Immature natural killer cell (primary cell): ENCODE results near the gene B3GNT4. TPM values are rescaled to one million over a fixed set of nuclear protein-coding genes. Genes with fewer than 3 reads are reported as not detected.

Experiments
- DNase-seq, 3 donors: peaks; one replicate each; pipeline ENCODE4 v3.0.0; 2022; ENCODE audit warnings: mixed read lengths in 1 of 3
- H3K27ac Mint-ChIP-seq, 6 donors: one replicate each; pipeline ENCODE4 v1.8.0; 2020; ENCODE audit warnings: mixed read lengths in 6 of 6, mild to moderate bottlenecking in 5 of 6, inconsistent platforms in 4 of 6, moderate library complexity in 3 of 6
- H3K27me3 Mint-ChIP-seq, 3 donors: one replicate each; pipeline ENCODE4 v1.8.0; 2020 to 2021; ENCODE audit warnings: low read depth in 3 of 3, mild to moderate bottlenecking in 3 of 3, mixed read lengths in 3 of 3, moderate library complexity in 3 of 3, inconsistent platforms in 1 of 3
- H3K36me3 Mint-ChIP-seq, 3 donors: one replicate each; pipeline ENCODE4 v1.8.0; 2020; ENCODE audit warnings: mixed read lengths in 3 of 3, inconsistent platforms in 2 of 3, mild to moderate bottlenecking in 2 of 3
- H3K4me1 Mint-ChIP-seq, 2 donors: one replicate each; pipeline ENCODE4 v1.8.0; 2020; ENCODE audit warnings: inconsistent platforms in 2 of 2, mild to moderate bottlenecking in 2 of 2, mixed read lengths in 2 of 2, moderate library complexity in 1 of 2
- H3K4me3 Mint-ChIP-seq, 5 donors: one replicate each; pipeline ENCODE4 v1.8.0; 2020; ENCODE audit warnings: mild to moderate bottlenecking in 5 of 5, mixed read lengths in 5 of 5, inconsistent platforms in 3 of 5, moderate library complexity in 3 of 5
- H3K9me3 Mint-ChIP-seq, 6 donors: one replicate each; pipeline ENCODE4 v1.8.0; 2020; ENCODE audit warnings: mild to moderate bottlenecking in 6 of 6, mixed read lengths in 6 of 6, inconsistent platforms in 4 of 6, moderate library complexity in 3 of 6
- polyA plus RNA-seq, 3 donors: library from polyadenylated mRNA; unstranded; fragments of 300-500 nt; fragmentation: Illumina TruSeq; gene quantifications; one replicate each; pipeline ENCODE4 v1.2.3, GENCODE V29; 2021

The B3GNT4 gene
- under 1 TPM in 1 of 3 donors, not detected in 2; 0.82 TPM for polyA plus RNA-seq

DNA sequence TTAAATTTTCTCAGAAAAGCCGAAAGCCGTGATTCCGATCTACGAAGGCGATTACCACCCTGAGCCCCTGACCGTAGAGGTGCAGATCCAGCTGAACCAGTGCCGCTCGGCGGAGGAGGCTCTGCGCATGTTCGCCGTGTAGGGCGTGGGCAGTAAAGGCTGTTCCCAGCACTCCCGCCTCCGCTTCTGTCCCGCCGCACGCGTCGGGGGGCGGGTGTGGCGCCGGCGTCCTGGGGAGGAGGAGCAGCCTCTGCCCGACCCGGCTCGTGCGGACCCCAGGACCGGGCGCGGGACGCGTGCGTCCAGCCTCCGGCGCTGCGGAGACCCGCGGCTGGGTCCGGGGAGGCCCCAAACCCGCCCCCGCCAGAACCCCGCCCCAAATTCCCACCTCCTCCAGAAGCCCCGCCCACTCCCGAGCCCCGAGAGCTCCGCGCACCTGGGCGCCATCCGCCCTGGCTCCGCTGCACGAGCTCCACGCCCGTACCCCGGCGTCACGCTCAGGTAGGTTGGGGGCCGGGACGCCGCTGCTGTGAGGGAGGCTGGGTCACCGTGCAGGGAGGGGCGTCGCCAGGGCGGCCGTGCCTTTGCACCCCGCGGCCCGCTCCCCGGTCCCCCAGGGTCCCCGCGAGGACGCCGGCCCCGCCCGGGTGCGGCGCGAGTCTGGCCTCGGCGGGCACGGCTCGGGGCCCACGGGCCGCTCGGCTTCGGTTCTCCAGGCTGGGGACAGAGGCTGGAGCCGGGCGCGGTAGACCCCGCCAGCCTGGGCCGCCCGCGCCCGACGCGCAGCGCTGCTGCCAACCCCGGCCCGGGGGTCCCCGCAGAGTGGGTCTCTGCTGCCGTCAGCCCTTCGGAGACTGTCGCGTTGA lies at the start of gene B3GNT4:
Gene B3GNT4, plus strand, starts transcription at position 409 of the 866 bp plus-strand sequence. CDS start 910 bp downstream, outside the sequence.
- DNase-seq: peak in 2 of 3 donors; percentile 36 to 40
- Mint-ChIP-seq H3K27me3 (peaks cover 5 to 19% (median 15%) of the 10 kb centered on the region in 3 donors), H3K36me3 (peaks cover 1 to 13% (median 2%) of the 10 kb centered on the region in 3 donors), H3K9me3 (no peaks in the 10 kb centered on the region), H3K4me1 (peaks cover 9 to 16% of the 10 kb centered on the region in 2 donors), H3K4me3 (peak within 1 kb of the TSS; percentile 80 to 85 (median 84)), H3K27ac (no peak within 1 kb of the TSS)

DNA sequence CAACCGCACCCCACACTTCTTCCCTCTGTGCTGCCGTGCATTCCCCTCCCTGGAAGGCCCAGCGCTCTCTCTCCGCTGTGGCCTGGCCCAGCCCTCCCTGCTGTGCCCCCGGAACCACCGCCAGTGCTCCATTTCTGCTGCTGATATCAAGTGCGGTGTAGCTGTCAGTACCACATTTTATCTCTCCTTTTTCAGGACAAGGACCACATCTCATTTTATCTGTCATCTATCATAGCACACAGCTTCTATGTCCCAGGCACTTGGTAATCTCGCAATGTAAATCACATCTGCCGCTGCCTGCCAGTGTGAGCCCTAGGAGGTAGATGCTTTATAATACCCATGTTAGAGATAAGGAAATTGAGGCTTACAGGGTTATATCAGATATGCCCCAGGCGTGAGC lies 47.8 kb upstream of the B3GNT4 start:
- H3K27me3 Mint-ChIP-seq: peaks cover 2 to 5% (median 4%) of the 10 kb centered on the region in 3 donors
- peak overlapping the region in 1 of 5 donors; percentile 3 for H3K4me3 Mint-ChIP-seq
- no peak for DNase-seq
- H3K27ac Mint-ChIP-seq: peak overlapping the region in 2 of 6 donors; percentile 32 to 40
- no peaks in the 10 kb centered on the region for H3K9me3 Mint-ChIP-seq
- H3K36me3 Mint-ChIP-seq: no peaks in the 10 kb centered on the region
- peaks cover 15 to 19% of the 10 kb centered on the region in 2 donors for H3K4me1 Mint-ChIP-seq

DNA sequence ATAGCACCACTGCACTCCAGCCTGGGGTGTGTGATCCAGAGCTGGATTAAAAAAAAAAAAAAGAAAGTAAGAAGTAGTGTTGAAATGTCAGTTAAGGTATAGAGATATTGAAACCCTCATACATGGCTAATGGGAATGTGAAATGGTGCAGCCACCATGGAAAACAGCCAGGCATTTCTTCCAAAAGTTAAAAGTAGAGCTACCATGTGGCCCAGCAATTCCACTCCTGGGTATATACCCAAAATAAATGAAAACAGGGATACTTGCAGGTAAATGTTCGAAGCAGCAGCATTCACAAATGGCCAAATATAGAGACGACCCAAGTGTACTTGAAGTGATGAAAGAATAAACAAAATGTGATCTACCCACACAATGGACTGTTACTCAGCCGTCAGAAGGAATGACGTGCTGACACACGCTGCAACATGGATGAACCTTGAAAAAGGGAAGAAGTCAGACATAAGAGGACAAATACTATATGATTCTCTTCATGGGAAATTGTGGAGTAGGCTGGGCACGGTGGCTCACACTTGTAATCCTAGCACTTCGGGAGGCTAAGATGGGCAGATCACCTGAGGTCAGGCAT lies 44.7 kb upstream of the B3GNT4 start:
- Mint-ChIP-seq H3K4me3 (no peak overlapping the region), H3K36me3 (no peaks in the 10 kb centered on the region), H3K27ac (peak overlapping the region in 3 of 6 donors; percentile 6 to 81 (median 16)), H3K9me3 (no peaks in the 10 kb centered on the region), H3K27me3 (peaks cover 6 to 15% (median 6%) of the 10 kb centered on the region in 3 donors), H3K4me1 (peaks cover 39 to 46% of the 10 kb centered on the region in 2 donors)
- DNase-seq: no peak

DNA sequence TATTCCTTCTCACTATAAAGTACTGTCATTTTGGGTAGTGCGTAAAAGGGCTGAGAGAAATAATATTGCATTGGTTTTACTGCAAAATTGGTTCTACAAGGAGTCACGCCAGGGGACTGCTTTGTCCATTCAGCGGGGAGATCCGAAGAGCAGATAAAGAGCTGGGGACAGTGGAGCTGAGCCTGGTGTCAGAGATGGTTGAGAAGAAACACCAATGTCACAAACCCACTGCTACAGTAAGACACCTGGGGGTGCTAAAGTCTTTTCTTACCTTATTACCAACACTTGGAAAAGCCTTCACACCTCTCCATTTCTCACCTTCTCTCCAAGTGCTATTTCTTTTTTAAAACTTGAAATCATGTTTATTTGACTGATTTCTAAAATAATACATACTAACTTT lies 43.6 kb upstream of the B3GNT4 start:
- H3K4me3 Mint-ChIP-seq: peak overlapping the region in 2 of 5 donors; percentile 3 to 20
- no peaks in the 10 kb centered on the region for H3K9me3 Mint-ChIP-seq
- no peak for DNase-seq
- H3K27ac Mint-ChIP-seq: peak overlapping the region; percentile 16 to 82 (median 58)
- H3K36me3 Mint-ChIP-seq: no peaks in the 10 kb centered on the region
- H3K4me1 Mint-ChIP-seq: peaks cover 48 to 49% of the 10 kb centered on the region in 2 donors
- peaks cover 6 to 15% (median 6%) of the 10 kb centered on the region in 3 donors for H3K27me3 Mint-ChIP-seq

GRCh38 chr12:122160761-122161160 lies 42.7 kb upstream of the B3GNT4 start:
- peak; percentile 42 to 54 (median 53) for DNase-seq
- Mint-ChIP-seq H3K9me3 (no peaks in the 10 kb centered on the region), H3K36me3 (no peaks in the 10 kb centered on the region), H3K27ac (peak overlapping the region; percentile 69 to 93 (median 84)), H3K27me3 (peaks cover 6 to 16% (median 6%) of the 10 kb centered on the region in 3 donors), H3K4me3 (peak overlapping the region; percentile 53 to 76 (median 64)), H3K4me1 (peaks cover 48 to 51% of the 10 kb centered on the region in 2 donors)

DNA sequence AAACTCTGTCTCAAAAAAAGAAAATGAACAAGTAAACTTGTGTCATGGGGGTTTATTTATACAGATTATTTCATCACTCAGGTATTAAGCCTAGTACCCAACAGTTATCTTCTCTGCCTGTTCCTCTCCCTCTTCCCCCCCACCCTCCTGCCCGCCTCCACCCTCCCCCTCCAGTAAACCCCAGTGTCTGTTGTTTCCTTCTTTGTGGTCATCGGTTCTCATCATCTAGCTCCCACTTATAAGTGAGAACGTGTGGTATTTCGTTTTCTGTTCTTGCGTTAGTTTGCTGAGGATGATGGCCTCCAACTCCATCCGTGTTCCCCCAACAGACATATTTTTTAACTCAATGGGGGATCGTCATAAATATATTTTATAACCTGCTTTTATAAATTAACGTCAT lies 41.8 kb upstream of the B3GNT4 start:
- Mint-ChIP-seq H3K4me1 (peaks cover 43 to 46% of the 10 kb centered on the region in 2 donors), H3K36me3 (no peaks in the 10 kb centered on the region), H3K27ac (peak overlapping the region; percentile 87 to 98 (median 96)), H3K4me3 (peak overlapping the region; percentile 79 to 90 (median 83)), H3K9me3 (no peaks in the 10 kb centered on the region), H3K27me3 (peaks cover 4 to 16% (median 6%) of the 10 kb centered on the region in 3 donors)
- DNase-seq: peak; percentile 73 to 80 (median 78)

- peak overlapping the region; percentile 87 to 98 (median 96) for H3K27ac Mint-ChIP-seq
- no peaks in the 10 kb centered on the region for H3K9me3 Mint-ChIP-seq
- no peaks in the 10 kb centered on the region for H3K36me3 Mint-ChIP-seq
- H3K4me1 Mint-ChIP-seq: peaks cover 46 to 53% of the 10 kb centered on the region in 2 donors
- DNase-seq: peak; percentile 24 to 57 (median 49)
- peak overlapping the region; percentile 79 to 90 (median 83) for H3K4me3 Mint-ChIP-seq
- H3K27me3 Mint-ChIP-seq: peaks cover 4 to 16% (median 6%) of the 10 kb centered on the region in 3 donors
Measured at GRCh38 chr12:122162976-122163375, 40.5 kb upstream of the B3GNT4 start.

DNA sequence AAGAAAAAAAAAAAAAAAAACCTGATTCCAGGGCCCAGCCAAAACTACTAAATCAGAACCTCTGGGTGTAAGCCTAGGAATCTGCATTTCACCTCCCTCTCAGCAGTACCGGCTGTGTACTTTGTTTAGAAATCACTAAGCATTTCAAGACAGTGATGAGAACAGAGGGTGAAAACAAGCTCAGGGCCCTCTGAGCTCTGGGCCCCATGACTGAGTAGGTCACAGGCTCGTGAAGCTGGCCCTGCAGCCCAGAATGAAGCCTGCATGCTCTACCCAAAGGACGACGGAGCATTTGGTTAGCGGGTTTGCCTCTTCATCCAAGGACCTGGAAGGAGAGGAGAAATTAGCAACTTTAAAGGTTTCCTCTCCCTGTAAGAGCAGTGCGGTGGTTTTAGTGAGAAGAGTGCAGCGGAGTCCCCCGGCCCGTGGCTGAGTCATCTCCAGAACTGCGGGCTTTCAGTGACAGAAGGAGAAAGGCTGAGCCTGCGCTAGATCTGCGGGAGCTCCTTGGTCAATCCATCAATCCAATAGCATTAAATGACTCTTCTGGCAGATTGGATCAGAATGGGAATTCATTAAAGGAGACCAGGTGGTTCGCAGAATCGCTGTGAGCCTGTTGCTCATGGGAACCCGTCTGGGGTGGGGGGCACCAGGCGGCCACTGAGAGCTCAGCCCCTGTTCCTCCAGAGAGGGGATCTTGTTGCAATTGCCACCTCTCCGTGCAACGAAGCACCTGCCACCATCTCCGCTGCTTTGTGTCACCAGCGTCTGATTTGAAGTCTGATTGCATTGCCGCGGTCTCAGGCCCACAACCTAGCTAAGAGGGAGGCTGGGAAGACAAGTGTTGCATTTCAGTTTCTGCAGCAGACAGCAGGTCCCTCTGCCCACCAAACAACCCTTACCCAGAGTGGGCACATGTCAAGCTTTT lies 36.8 kb upstream of the B3GNT4 start:
- no peaks in the 10 kb centered on the region for H3K9me3 Mint-ChIP-seq
- H3K27ac Mint-ChIP-seq: peak overlapping the region in 4 of 6 donors; percentile 50 to 87 (median 69)
- no peaks in the 10 kb centered on the region for H3K36me3 Mint-ChIP-seq
- peaks cover 2 to 6% (median 3%) of the 10 kb centered on the region in 3 donors for H3K27me3 Mint-ChIP-seq
- H3K4me1 Mint-ChIP-seq: peaks cover 34% of the 10 kb centered on the region in 2 donors
- peak overlapping the region in 1 of 5 donors; percentile 69 for H3K4me3 Mint-ChIP-seq
- DNase-seq: peak in 1 of 3 donors; percentile 49

DNA sequence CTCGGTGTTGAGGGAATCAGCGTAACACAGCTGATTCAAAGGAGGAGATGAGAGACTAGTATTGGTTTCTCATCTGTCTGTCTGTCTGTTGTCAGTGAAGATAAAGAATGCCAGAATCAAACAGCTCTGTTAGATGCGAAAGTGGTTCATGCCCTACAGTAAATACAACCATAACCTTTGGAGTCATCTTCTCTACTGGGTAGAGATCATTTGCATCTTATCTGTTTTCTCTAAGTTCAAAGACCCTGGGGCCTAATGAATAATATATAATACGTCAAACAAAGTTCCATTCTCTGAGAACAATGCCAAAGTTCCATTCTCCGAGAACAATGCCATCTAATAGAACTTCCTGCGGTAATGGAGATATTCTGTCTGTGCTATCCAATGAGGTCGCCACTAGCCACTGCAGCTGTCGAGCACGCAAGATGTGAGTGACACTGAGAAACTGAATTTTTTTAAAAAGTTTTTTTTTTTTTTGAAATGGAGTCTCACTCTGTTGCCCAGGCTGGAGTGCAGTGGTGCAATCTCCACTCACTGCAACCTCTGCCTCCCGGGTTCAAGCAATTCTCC lies 36.1 kb upstream of the B3GNT4 start:
- Mint-ChIP-seq H3K27ac (peak overlapping the region in 3 of 6 donors; percentile 67 to 87 (median 71)), H3K36me3 (no peaks in the 10 kb centered on the region), H3K4me3 (peak overlapping the region in 1 of 5 donors; percentile 69), H3K4me1 (peaks cover 26% of the 10 kb centered on the region in 2 donors), H3K9me3 (no peaks in the 10 kb centered on the region), H3K27me3 (peaks cover 0 to 5% (median 2%) of the 10 kb centered on the region in 3 donors)
- no peak for DNase-seq

- H3K27ac Mint-ChIP-seq: no peak overlapping the region
Measured at GRCh38 chr12:122168492-122168891, 35.0 kb upstream of the B3GNT4 start.

DNA sequence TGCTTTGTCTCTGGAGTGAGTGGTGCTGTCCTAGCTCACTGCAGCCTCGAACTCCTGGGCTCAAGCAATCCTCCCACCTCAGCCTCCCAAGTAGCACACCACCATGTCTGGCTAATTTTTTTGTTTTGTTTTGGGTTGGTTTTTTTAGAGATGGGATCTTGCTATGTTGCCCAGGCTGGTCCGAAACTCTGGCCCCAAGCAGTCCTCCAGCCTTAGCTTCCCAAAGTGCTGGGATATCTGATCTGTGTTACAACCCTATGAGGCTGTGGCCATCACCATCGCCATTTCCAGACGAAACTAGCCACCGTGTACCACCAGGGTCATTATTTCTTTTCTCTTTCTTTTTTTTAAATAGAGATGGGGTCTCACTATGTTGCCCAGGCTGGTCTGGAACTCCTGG lies 32.1 kb upstream of the B3GNT4 start:
- Mint-ChIP-seq H3K9me3 (no peaks in the 10 kb centered on the region), H3K4me3 (no peak overlapping the region), H3K27me3 (peaks cover 0 to 5% (median 2%) of the 10 kb centered on the region in 3 donors)

More at GRCh38 chr12:122168492-122168891, 35.0 kb upstream of the B3GNT4 start:
- Mint-ChIP-seq H3K36me3 (no peaks in the 10 kb centered on the region), H3K9me3 (no peaks in the 10 kb centered on the region), H3K4me3 (no peak overlapping the region), H3K4me1 (peaks cover 16% of the 10 kb centered on the region in 2 donors), H3K27me3 (peaks cover 0 to 2% (median 1%) of the 10 kb centered on the region in 3 donors)
- no peak for DNase-seq

DNA sequence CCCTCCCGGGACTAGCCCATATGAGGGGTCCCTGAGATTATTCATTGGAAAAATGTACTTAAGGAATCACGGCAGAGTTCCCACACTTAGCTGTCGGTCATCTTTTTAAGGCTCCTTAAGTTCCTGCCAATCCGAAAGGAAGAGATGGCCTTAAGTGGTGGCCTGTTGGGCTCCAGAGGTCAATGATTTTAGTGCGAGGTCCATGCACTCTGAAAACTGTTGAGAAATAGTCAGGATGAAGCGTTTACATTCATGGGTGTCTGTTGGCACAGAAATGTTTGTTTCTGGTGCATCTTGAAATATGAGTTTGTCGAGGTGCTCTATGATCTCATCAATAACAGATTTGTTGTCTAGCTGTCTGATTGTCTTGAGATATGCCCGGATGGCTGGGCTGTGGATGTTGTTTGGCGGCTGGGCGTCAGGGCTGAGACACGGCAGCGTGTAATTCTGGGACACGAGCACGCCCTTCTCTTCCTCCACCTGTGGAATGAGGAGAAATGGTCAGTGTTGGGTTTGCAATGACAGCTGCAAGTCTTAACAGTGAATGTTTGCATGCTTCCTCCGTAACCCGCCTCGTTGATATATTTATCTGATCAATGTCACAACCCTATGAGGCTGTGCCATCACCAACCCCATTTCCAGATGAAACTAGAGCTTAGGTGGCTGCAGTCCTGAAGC lies 31.1 kb upstream of the B3GNT4 start:
- Mint-ChIP-seq H3K4me1 (peaks cover 0 to under 1% of the 10 kb centered on the region in 2 donors), H3K9me3 (no peaks in the 10 kb centered on the region), H3K27ac (peak overlapping the region in 1 of 6 donors; percentile 24), H3K36me3 (peaks cover 0 to 5% (median 0%) of the 10 kb centered on the region in 3 donors), H3K4me3 (no peak overlapping the region), H3K27me3 (peaks cover 0 to 5% (median 2%) of the 10 kb centered on the region in 3 donors)
- no peak for DNase-seq

More for the DNA sequence above, 32.1 kb upstream of the B3GNT4 start:
- peaks cover 0 to 5% (median 0%) of the 10 kb centered on the region in 3 donors for H3K36me3 Mint-ChIP-seq
- no peak for DNase-seq
- no peak overlapping the region for H3K27ac Mint-ChIP-seq
- peaks cover 3 to 8% of the 10 kb centered on the region in 2 donors for H3K4me1 Mint-ChIP-seq
